Panc1 (cell line): ENCODE results near the gene DCANP1. TPM values are rescaled to one million over a fixed set of nuclear protein-coding genes. Genes with fewer than 3 reads are reported as not detected.

Experiments
- ATAC-seq: fragments of 200-7000 bp; cut with Tn5 transposase; 2 replicates; pipeline ENCODE4 v1.9.1; 2020; ENCODE audit warnings: mild to moderate bottlenecking, moderate library complexity
- BruUV-seq: library from RNA; stranded (reverse); fragments of 400-500 nt; replicated peaks from 2 replicates; lab custom pipeline; 2021; lab: Mats Ljungman, UMichigan
- CTCF ChIA-PET: fragments of 300-600 bp; sonication (Branson Sonifier 250); formaldehyde crosslinking; loops from one replicate; lab custom pipeline; 2022; ENCODE audit warnings: antibody characterized with exemption; lab: Charles Lee
- POLR2A ChIA-PET: fragments of 300-600 bp; sonication (Branson Sonifier 250); formaldehyde crosslinking; loops from one replicate; lab custom pipeline; 2022; ENCODE audit warnings: antibody characterized with exemption; lab: Charles Lee
- DNase-seq: peaks from one replicate; pipeline ENCODE4 v3.0.0-alpha.2; 2010; ENCODE audit warnings: low read depth, low spot score
- H3K27ac ChIP-seq: 2 replicates; pipeline ENCODE4 v1.5.1; 2011; ENCODE audit warnings: mild to moderate bottlenecking, low read length, inconsistent platforms
- H3K27me3 ChIP-seq: fragments of 200-500 bp; sonication (Bioruptor generic); 2 replicates; pipeline ENCODE4 v1.6.0; 2014; ENCODE audit warnings: low read length, inconsistent platforms; ENCODE audit not compliant: control insufficient read depth, insufficient read depth
- H3K36me3 ChIP-seq: fragments of 200-500 bp; sonication (Bioruptor generic); 2 replicates; pipeline ENCODE4 v1.5.1; 2014; ENCODE audit warnings: inconsistent platforms, mild to moderate bottlenecking, low read length, moderate library complexity; ENCODE audit not compliant: control insufficient read depth, insufficient read depth
- H3K4me1 ChIP-seq: 2 replicates; pipeline ENCODE4 v1.5.1; 2011; ENCODE audit warnings: inconsistent platforms, mild to moderate bottlenecking, low read length, moderate library complexity; ENCODE audit not compliant: control insufficient read depth, insufficient read depth
- H3K4me3 ChIP-seq, 2 experiments: 2 replicates each; pipeline ENCODE4 v1.5.1; 2011 to 2012; ENCODE audit warnings: low read depth in 2 of 2, low read length in 2 of 2, mild to moderate bottlenecking in 2 of 2, inconsistent platforms in 1 of 2, moderate library complexity in 1 of 2
- H3K9me3 ChIP-seq: fragments of 200-500 bp; sonication (Bioruptor generic); 2 replicates; pipeline ENCODE4 v1.5.1; 2014; ENCODE audit warnings: low read depth, mild to moderate bottlenecking, inconsistent platforms, low read length, moderate library complexity; ENCODE audit not compliant: control insufficient read depth, insufficient read depth
- POLR2AphosphoS5 ChIP-seq: IDR thresholded peaks from 2 replicates; pipeline ENCODE4 v1.6.1; 2012; ENCODE audit warnings: mild to moderate bottlenecking, low read depth, low read length, moderate library complexity
- SIN3A ChIP-seq: IDR thresholded peaks from 2 replicates; pipeline ENCODE4 v1.6.1; 2012; ENCODE audit warnings: low read depth, mild to moderate bottlenecking, low read length, moderate library complexity, borderline replicate concordance; ENCODE audit not compliant: insufficient read depth
- TCF7L2 ChIP-seq: IDR thresholded peaks from 2 replicates; pipeline ENCODE4 v1.6.1; 2011; ENCODE audit warnings: mild to moderate bottlenecking, low read depth, low read length, inconsistent platforms
- in situ Hi-C: cut with HindIII; loops from 2 replicates; pipeline ENCODE4 v1.10.0; 2016; ENCODE audit warnings: low sequenced_read_pairs, low pct_unique_long_range_greater_than_20kb
- intact Hi-C: fragments of 100-400 bp; cut with micrococcal nuclease; formaldehyde crosslinking; loops from one replicate; pipeline ENCODE4 v1.10.0; 2022; ENCODE audit not compliant: unreplicated experiment
- total RNA-seq: library from RNA; stranded (reverse); gene quantifications from one replicate; pipeline ENCODE4 v1.2.1, GENCODE V29; 2021; ENCODE audit not compliant: unreplicated experiment
- TF ChIP-seq, protein P1 (sequence below), 2 experiments: IDR thresholded peaks; 2 replicates each; pipeline ENCODE4 v1.6.1; 2011 to 2012; ENCODE audit warnings: low read depth in 2 of 2, control low read depth in 1 of 2, low read length in 1 of 2, mild to moderate bottlenecking in 1 of 2, moderate library complexity in 1 of 2; ENCODE audit not compliant: insufficient read depth in 1 of 2
- TF ChIP-seq, protein P2 (sequence below): fragments of 450-650 bp; IDR thresholded peaks from 2 replicates; pipeline ENCODE4 v1.5.1; 2017; ENCODE audit warnings: mild to moderate bottlenecking

DCANP1 gene
- total RNA-seq, 1 experiment from 2014 or later = not detected

DNA sequence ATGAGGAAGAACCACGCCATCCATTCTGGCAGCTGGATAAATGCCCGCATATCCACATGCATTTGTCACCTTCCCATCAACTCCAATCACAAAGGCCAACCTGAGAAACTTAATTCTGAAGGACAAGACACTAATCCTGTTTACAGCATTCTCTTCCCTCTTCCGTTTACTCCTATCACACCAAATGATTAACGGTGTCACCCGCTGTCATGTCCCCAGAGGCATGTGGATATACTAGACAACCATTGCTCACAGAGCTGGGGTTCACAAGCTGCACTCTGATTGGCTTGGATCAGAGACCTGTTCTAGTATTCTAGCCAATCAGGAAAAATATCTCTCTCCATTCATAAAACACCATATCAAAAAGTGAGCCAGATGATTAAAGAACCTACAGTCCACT is 51.7 kb downstream of the DCANP1 start:
- ChIA-PET POLR2A (interaction anchor here (0.6 kb wide), 1 partner anchor 290 kb away, joined by 6 read pairs; no protein-coding TSS in a partner anchor), CTCF (no interaction called here)
- H3K36me3 ChIP-seq = peaks cover 5% of the 10 kb centered on the region; the same call in 1 of the 2 replicates
- peaks cover 22% of the 10 kb centered on the region for H3K4me1 ChIP-seq
- BruUV-seq = no TSS peak
- no peak overlapping the region for H3K4me3 ChIP-seq
- H3K27ac ChIP-seq = no peak overlapping the region
- ATAC-seq (no peak), DNase-seq (no peak)
- no peaks in the 10 kb centered on the region for H3K27me3 ChIP-seq
- TF ChIP-seq POLR2AphosphoS5 (no peak), TCF7L2 (no peak), SIN3A (no peak)
- TF ChIP-seq, protein P1, sequence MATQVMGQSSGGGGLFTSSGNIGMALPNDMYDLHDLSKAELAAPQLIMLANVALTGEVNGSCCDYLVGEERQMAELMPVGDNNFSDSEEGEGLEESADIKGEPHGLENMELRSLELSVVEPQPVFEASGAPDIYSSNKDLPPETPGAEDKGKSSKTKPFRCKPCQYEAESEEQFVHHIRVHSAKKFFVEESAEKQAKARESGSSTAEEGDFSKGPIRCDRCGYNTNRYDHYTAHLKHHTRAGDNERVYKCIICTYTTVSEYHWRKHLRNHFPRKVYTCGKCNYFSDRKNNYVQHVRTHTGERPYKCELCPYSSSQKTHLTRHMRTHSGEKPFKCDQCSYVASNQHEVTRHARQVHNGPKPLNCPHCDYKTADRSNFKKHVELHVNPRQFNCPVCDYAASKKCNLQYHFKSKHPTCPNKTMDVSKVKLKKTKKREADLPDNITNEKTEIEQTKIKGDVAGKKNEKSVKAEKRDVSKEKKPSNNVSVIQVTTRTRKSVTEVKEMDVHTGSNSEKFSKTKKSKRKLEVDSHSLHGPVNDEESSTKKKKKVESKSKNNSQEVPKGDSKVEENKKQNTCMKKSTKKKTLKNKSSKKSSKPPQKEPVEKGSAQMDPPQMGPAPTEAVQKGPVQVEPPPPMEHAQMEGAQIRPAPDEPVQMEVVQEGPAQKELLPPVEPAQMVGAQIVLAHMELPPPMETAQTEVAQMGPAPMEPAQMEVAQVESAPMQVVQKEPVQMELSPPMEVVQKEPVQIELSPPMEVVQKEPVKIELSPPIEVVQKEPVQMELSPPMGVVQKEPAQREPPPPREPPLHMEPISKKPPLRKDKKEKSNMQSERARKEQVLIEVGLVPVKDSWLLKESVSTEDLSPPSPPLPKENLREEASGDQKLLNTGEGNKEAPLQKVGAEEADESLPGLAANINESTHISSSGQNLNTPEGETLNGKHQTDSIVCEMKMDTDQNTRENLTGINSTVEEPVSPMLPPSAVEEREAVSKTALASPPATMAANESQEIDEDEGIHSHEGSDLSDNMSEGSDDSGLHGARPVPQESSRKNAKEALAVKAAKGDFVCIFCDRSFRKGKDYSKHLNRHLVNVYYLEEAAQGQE (IDR thresholded peaks at IDR 0.05; ENCODE audit: insufficient read depth in 1 of 2, low read depth in 2 of 2, low read length in 1 of 2) = no peak
- TF ChIP-seq, protein P2, sequence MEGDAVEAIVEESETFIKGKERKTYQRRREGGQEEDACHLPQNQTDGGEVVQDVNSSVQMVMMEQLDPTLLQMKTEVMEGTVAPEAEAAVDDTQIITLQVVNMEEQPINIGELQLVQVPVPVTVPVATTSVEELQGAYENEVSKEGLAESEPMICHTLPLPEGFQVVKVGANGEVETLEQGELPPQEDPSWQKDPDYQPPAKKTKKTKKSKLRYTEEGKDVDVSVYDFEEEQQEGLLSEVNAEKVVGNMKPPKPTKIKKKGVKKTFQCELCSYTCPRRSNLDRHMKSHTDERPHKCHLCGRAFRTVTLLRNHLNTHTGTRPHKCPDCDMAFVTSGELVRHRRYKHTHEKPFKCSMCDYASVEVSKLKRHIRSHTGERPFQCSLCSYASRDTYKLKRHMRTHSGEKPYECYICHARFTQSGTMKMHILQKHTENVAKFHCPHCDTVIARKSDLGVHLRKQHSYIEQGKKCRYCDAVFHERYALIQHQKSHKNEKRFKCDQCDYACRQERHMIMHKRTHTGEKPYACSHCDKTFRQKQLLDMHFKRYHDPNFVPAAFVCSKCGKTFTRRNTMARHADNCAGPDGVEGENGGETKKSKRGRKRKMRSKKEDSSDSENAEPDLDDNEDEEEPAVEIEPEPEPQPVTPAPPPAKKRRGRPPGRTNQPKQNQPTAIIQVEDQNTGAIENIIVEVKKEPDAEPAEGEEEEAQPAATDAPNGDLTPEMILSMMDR = no peak
- intact Hi-C loops = no loop called here
- H3K9me3 ChIP-seq = no peaks in the 10 kb centered on the region
- in situ Hi-C loops = no loop called here

Other genes with a start within 250 kb of the DCANP1 start
- 162 TPM for gene MACROH2A1, start 48.1 kb downstream of the DCANP1 start, total RNA-seq
- gene TIFAB, start 5.0 kb upstream of the DCANP1 start, total RNA-seq = not detected
- gene NEUROG1, start 88.6 kb upstream of the DCANP1 start, total RNA-seq = not detected
- gene CXCL14, start 131.6 kb upstream of the DCANP1 start, total RNA-seq = not detected